Measurements from ENCODE around the gene RBM38. TPM values are rescaled to one million over a fixed set of nuclear protein-coding genes. Genes with fewer than 3 reads are reported as not detected.

RBM38 gene
- total and polyA plus RNA-seq, 9 of the 15 experiments (the other 6 are each of a cell fraction or from before 2014, with no cell fraction given) = 0.28 to 82.4 (median 33.2) TPM

- TF ChIP-seq, protein P1, sequence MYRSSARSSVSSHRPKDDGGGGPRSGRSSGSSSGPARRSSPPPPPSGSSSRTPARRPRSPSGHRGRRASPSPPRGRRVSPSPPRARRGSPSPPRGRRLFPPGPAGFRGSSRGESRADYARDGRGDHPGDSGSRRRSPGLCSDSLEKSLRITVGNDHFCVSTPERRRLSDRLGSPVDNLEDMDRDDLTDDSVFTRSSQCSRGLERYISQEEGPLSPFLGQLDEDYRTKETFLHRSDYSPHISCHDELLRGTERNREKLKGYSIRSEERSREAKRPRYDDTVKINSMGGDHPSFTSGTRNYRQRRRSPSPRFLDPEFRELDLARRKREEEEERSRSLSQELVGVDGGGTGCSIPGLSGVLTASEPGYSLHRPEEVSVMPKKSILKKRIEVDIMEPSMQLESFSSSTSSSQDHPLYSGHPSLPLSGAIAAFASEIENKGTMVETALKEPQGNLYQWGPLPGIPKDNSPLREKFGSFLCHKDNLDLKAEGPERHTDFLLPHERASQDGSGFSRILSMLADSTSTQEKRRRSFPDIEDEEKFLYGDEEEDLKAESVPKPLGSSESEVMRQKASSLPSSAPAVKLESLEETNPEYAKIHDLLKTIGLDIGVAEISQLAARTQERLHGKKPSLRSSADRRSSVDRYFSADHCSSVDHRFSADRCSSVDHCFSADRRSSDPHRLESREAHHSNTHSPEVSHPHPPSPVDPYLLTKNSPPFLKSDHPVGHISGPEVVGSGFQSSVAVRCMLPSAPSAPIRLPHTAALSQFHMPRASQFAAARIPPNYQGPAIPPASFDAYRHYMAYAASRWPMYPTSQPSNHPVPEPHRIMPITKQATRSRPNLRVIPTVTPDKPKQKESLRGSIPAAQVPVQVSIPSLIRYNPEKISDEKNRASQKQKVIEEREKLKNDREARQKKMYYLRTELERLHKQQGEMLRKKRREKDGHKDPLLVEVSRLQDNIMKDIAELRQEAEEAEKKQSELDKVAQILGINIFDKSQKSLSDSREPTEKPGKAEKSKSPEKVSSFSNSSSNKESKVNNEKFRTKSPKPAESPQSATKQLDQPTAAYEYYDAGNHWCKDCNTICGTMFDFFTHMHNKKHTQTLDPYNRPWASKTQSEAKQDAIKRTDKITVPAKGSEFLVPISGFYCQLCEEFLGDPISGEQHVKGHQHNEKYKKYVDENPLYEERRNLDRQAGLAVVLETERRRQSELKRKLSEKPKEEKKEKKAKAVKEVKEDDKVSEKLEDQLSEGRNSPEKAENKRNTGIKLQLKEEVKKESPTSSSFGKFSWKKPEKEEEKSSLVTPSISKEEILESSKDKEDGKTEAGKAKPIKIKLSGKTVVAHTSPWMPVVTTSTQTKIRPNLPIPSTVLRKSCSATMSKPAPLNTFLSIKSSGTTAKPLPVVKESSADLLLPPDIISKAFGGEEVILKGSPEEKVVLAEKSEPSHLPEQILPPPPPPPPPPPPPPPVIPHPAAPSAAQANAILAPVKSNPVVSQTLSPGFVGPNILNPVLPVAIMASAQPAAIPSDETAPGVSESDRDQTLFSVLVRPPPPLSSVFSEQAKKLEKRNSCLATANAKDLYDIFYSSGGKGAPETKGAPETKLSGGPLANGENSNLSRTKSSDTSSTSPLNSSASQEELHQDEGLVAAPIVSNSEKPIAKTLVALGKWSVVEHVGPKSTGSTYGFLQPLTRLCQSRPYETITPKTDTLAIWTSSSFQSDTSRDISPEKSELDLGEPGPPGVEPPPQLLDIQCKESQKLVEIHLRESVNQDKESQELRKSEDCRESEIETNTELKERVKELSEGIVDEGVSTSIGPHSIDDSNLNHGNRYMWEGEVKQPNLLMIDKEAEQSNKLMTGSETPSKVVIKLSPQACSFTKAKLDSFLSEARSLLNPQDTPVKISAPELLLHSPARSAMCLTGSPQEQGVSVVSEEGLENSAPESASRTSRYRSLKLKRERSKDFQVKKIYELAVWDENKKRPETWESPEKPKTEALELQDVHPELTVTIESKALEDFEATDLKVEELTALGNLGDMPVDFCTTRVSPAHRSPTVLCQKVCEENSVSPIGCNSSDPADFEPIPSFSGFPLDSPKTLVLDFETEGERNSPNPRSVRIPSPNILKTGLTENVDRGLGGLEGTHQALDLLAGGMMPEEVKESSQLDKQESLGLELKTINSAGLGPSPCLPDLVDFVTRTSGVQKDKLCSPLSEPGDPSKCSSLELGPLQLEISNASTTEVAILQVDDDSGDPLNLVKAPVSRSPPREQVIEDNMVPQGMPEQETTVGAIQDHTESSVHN (IDR thresholded peaks at IDR 0.05; ENCODE audit: borderline replicate concordance in 1 of 2, low read depth in 1 of 2) = peak in 1 of 2 experiments; percentile 62; a peak in 1 of 4 replicates
- TF ChIP-seq, protein P2, sequence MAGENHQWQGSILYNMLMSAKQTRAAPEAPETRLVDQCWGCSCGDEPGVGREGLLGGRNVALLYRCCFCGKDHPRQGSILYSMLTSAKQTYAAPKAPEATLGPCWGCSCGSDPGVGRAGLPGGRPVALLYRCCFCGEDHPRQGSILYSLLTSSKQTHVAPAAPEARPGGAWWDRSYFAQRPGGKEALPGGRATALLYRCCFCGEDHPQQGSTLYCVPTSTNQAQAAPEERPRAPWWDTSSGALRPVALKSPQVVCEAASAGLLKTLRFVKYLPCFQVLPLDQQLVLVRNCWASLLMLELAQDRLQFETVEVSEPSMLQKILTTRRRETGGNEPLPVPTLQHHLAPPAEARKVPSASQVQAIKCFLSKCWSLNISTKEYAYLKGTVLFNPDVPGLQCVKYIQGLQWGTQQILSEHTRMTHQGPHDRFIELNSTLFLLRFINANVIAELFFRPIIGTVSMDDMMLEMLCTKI (IDR thresholded peaks at IDR 0.05; ENCODE audit: partially characterized antibody) = no peak
- TF ChIP-seq ZNF512 (tag; IDR thresholded peaks at IDR 0.05) (no peak), CHD2 (IDR thresholded peaks at IDR 0.05; ENCODE audit: low read depth, low read length) (peak; percentile 41; the same call in 1 of the 2 replicates), EGR1 (conservative IDR thresholded peaks at IDR 0.05) (0 out of 2 replicates have a peak, but pooled peaks have one; percentile 26), KAT7 (CRISPR knock-in tag; IDR thresholded peaks at IDR 0.05; ENCODE audit: borderline replicate concordance) (no peak), CREB5 (CRISPR knock-in tag; IDR thresholded peaks at IDR 0.05) (no peak), TAF15 (IDR thresholded peaks at IDR 0.05; ENCODE audit: low read depth, low read length) (no peak), LCOR (CRISPR knock-in tag; IDR thresholded peaks at IDR 0.05) (peak; percentile 83), HDAC3 (IDR thresholded peaks at IDR 0.05; ENCODE audit: borderline replicate concordance, partially characterized antibody) (peak; percentile 95), EHMT2 (IDR thresholded peaks at IDR 0.05) (no peak), ETV1 (tag; conservative IDR thresholded peaks at IDR 0.05; ENCODE audit: low read depth) (peak; percentile 57), HNRNPL (IDR thresholded peaks at IDR 0.05; ENCODE audit: low read depth, low read length) (peak; percentile 22; the same call in 1 of the 2 replicates), STAT5A (IDR thresholded peaks at IDR 0.05; ENCODE audit: borderline replicate concordance, low read length) (peak; percentile 81)
Measured at GRCh38 chr20:57409672-57410397, 18.6 kb downstream of the RBM38 start (continued).
